Measurements from ENCODE around the gene ZNF407.

DNA sequence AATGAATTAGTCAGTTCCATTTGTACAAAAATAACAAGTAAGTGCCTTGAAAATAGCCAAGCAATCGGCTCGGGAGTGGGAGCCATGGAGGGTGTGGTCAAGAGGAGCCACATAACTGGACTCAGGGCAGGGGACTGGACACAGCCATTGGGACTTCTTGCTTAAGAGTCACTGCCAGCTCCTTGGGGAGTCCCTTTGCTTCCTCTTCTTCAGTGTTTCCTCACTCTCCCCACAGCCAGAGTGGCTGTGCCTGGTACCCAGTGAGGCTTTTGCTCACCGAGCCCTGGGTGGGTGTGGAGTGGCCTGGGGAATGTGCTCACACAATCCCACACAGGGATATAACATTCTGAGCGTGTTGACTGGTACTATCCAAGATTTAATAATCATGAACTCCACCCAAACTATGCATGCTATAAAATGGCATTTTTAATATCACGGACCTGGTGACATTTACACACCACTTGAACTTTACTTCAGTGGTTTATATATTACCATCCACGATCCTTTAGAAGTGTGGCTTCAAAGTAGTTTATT lies 516.6 kb downstream of the ZNF407 start:
- TF ChIP-seq, protein P1, sequence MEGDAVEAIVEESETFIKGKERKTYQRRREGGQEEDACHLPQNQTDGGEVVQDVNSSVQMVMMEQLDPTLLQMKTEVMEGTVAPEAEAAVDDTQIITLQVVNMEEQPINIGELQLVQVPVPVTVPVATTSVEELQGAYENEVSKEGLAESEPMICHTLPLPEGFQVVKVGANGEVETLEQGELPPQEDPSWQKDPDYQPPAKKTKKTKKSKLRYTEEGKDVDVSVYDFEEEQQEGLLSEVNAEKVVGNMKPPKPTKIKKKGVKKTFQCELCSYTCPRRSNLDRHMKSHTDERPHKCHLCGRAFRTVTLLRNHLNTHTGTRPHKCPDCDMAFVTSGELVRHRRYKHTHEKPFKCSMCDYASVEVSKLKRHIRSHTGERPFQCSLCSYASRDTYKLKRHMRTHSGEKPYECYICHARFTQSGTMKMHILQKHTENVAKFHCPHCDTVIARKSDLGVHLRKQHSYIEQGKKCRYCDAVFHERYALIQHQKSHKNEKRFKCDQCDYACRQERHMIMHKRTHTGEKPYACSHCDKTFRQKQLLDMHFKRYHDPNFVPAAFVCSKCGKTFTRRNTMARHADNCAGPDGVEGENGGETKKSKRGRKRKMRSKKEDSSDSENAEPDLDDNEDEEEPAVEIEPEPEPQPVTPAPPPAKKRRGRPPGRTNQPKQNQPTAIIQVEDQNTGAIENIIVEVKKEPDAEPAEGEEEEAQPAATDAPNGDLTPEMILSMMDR (IDR thresholded peaks at IDR 0.05; ENCODE audit: low read length), result no peak
- TF ChIP-seq EZH2phosphoT487 (IDR thresholded peaks at IDR 0.05; ENCODE audit: low read length), result no peak

All from MM.1S (cell line).